Measurements from ENCODE around the gene MAPKAPK2.

GRCh38 chr1:206637605-206638004 lies 47.1 kb upstream of the MAPKAPK2 start:
- TF ChIP-seq POLR2A (IDR thresholded peaks at IDR 0.05) (no peak), CTCF (IDR thresholded peaks at IDR 0.05) (no peak), POLR2AphosphoS5 (IDR thresholded peaks at IDR 0.05) (no peak)
